GM21576 (cell line): ENCODE measurements around the gene ATOX1.
"Not testable (repeated sequence)": the region's sequence is repeated elsewhere in the genome, so short reads cannot be mapped to it uniquely, and the experiment has no call there.

Experiments
- ATAC-seq: cut with Tn5 transposase; IDR thresholded peaks from one replicate; pipeline ENCODE4 v1.9.1; 2021; ENCODE audit warnings: mild to moderate bottlenecking, moderate library complexity; ENCODE audit not compliant: unreplicated experiment

ATOX1 gene, protein sequence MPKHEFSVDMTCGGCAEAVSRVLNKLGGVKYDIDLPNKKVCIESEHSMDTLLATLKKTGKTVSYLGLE

DNA sequence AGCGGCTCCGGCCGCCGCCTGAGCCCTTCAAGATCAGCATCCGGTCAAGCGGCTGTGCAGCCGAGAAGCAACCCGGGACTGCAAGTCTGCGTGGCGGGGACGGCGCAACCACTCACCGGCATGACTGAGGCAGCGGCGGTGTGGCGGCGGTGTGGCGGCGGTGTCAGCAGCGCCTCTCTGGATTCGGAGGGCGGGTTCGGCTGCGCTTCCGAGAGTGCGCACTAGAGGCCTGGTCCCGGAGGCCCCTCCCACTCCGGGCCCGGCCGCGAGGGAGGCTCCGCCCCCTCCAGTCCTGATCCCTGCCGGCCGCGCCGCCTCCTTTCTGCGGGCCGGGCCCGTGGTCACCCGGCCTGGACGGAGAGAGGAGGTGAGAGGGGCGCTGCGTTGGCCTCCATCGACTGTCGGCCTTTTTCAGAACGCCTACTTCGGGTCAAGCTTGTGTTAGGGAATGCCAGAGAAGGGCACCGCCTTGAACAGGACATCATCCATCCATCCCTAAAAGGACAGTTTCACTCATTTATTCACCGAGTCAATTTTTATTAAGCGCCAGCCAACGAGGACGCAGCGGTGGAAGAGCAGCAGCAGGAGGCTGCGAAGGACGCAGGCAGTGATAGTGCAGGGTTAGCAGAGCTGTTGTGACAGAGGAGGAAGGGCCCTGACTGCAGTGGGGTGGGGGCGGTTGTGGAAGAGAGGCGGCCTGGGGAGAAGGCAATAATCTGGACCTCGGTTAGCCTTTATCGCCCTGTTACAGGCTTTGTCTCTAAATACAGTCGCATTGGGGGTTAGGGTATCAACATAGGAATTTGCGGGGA is at the start of gene ATOX1:
Gene ATOX1, minus strand, starts transcription at position 202 of the 812 bp plus-strand sequence. Its CDS starts 80 bp downstream, at position 122.
- ATAC-seq: peak; percentile 92

DNA sequence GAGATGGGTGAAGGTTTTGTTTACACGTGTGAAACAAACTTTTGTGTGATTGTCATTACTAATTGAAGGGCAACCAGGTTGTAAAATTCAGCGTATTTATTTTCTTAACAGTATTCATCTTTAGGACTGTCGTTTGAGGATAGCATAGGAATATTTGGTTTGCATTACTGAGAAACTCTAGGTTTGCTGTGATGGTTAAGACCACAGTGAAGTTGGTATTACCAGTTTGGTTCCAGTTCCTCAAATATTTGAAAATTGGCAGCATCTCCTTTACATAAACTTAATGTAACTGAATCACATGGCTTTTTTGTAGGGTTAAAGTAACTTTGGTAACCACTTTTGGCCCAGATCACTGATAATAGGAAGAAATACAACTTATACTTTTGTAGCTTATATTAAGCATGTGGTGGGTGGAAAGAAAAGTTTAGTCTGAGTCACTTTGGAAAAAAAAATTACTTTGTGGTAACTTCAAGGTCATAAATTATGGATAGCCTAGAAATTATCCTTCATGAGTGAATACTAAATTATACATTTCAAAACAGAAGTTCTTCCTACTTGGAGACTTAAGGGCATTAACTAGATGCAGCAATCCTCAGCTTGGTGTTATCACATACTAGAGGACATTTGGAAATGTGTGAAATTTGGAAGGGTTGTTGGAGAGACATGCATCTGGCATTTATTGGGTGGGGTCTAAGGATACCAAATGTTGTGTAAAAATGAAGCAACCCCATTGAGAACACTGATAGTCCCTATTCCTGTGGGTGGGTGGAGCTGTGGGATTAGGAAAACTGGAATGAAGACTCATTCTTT is 47.2 kb upstream of the ATOX1 start:
- ATAC-seq: no peak

GRCh38 chr5:151800532-151800931 is 42.1 kb upstream of the ATOX1 start:
- ATAC-seq: no peak

GRCh38 chr5:151799407-151799806 is 41.0 kb upstream of the ATOX1 start:
- ATAC-seq: no peak

GRCh38 chr5:151798674-151799073 is 40.2 kb upstream of the ATOX1 start:
- ATAC-seq: no peak

- no peak for ATAC-seq
Measured at GRCh38 chr5:151795426-151795825, 37.0 kb upstream of the ATOX1 start.

- no peak for ATAC-seq
Measured at GRCh38 chr5:151793358-151793757, 34.9 kb upstream of the ATOX1 start.

- no peak for ATAC-seq
Measured at GRCh38 chr5:151787817-151788216, 29.4 kb upstream of the ATOX1 start.

DNA sequence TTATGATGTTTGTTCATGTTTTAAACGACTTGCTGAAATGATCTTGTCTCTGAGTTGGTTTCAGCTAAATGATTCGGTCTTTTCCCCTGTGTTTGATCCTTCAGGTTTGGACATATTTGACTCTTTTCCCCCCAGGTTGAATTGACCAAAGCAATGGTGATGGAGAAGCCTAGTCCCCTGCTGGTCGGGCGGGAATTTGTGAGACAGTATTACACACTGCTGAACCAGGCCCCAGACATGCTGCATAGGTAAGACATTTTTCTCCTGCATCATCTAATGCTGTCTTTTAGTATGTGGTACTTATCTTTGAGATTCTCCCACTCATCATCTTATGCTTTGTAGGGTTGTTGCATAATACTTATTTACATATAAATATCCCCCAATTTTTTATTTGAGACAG is 28.0 kb upstream of the ATOX1 start:
- no peak for ATAC-seq

- ATAC-seq: no peak
Measured at GRCh38 chr5:151784141-151784540, 25.7 kb upstream of the ATOX1 start.

DNA sequence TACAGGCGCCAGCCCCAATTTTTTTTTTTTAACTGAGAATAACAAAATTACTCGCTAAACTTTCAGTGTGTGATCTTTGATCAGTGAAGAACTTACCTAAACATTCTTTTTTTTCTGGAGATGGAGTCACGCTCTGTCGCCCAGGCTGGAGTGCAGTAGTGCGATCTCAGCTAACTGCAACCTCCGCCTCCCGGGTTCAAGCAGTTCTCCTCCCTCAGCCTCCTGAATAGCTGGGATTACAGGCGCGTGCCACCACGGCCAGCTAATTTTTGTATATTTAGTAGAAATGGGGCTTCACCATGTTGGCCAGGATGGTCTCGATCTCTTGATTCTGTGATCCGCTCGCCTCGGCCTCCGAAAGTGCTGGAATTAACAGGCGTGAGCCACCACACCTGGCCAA is 25.2 kb upstream of the ATOX1 start:
- not testable (repeated sequence) for ATAC-seq

DNA sequence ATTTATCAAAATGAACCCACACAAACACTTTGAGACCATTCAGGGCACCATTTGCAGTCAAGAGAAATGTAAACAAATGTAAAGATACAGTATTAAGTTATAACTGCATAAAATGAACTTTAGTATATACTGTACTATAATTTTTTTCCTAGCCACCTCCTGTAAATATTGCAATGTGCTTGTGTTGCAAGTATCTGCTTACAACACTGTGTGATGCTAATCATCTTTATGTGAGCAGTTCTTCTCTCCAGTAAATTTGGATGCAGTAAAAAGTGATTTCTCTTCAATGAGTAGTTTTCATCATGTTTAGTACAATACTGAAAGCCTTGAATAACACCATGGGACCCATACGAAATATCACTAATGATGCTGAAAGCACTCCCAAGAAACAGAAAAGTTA is 22.8 kb upstream of the ATOX1 start:
- ATAC-seq: no peak

DNA sequence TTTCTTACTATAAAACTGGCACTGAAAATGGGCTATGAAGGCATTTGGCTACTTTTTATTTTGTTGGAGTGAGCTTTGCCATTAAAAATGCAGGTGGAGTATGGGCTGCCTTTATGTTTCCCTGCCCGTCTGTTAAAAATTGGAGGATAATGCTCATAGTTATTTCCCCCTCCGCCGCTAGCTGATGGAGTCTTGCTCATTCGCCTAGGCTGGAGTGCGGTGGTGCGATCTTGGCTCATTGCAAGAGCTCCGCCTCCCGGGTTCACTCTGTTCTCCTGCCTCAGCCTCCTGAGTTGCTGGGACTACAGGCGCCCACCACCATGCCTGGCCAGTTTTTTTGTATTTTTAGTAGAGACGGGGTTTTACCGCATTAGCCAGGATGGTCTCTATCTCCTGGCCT is 21.9 kb upstream of the ATOX1 start:
- no peak for ATAC-seq

GRCh38 chr5:151779531-151780125 is 21.2 kb upstream of the ATOX1 start:
- peak; percentile 58 for ATAC-seq

DNA sequence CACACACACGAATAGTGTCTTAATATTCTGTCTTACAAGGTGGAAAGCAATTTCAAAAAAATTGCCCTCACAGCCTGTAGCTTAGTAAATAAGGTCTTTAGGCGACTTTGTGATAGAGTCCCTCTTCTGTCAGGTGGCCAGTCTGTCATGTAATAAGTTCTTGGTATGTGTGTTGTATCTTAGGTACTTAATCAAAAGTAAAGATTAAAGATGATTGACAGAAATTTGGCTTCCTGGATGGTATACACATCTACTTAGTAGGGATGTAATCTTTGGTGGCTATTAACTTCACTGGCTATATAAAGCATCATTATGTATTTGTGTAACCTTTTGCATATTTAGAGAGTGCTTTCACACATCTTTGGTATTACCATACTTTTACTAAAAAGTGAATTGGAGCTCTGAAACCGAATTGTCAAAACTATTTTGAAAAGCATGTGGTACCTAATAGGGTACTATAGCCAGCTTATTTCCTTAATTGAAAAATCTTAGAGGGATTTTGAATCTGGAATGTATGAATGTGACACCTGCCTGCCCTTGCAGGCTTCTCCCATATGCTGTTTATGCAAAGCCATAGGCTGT is 16.7 kb upstream of the ATOX1 start:
- ATAC-seq: no peak

- no peak for ATAC-seq
Measured at GRCh38 chr5:151773951-151774350, 15.5 kb upstream of the ATOX1 start.

- ATAC-seq: no peak
Measured at GRCh38 chr5:151772846-151773561, 14.6 kb upstream of the ATOX1 start.

DNA sequence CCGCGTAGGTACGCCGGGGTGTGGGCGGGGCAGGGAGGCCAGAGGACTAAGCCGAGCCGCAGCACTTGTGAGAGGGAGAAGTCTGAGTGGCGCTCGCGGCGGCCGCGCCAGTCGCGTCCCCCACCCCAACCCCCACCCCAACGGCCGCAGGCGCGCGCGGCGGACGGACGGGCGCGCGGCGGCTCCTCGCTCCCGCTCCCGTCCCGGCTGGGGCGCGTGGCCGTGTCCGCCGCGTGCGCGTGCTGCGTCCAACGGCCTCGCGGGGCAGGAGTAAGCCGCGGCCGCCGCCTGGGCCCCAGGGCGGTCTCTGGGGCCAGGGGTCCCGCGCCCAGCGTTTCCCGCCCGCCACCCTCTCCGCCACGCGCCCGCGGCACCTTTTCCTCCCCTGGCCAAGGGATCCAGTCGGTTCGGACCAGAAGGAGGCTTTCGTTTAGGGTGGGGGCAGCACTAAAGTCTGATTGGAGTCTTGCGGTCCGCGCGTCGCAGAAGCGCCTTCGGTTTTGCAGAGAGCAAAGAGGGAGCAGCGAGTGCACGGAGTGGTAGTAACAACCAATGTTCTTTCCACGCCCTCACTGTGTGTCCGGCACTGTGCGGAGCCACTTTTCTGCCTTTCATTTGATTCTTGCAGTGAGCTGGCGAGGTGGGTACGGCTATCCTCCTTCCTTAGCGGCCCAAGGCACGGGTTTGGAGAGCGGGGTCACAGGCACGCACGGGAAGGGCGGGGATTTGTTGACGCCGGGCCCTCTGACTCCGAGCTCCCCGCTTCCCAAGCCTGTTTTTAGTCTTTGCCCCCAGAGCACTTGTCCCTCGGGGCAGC is 13.8 kb upstream of the ATOX1 start:
- no peak for ATAC-seq

DNA sequence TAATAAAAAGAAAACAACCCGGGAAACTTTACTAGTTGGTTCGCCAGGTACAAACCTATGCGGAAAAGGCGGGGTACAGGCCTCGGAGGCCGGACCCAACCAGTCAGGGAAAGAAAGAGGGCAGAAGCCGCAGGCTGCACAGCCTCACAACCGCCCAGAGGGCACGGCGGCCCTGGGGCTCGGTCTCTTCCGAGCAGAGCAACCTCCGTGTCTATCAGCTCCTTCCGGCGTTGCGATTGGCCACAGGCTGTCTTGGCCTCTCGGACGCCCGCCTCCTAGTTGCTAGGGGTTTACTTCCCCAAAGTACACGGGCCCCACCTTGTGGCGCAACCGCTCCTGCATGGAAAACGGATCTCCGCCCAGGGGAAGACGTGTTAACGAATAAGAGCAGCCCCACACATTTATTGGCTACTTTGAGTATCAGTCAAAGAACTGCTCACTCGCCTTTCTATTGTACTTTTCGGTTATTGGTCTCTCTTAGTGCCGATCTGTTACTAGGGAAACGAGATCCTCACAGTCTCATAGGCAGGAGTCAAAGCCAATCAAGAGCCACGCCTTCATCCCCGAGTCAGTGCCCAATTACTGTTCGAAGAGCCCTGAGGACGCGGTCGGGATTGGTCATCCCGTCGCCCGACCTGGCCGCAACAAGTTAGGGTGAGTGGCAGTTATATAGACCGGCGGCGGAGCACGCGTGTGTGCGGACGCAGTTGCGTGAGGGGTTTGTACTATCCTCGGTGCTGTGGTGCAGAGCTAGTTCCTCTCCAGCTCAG is 13.0 kb upstream of the ATOX1 start, which contains the start of gene G3BP1:
Gene G3BP1, plus strand, starts transcription at position 696 of the 770 bp plus-strand sequence. CDS start 14,667 bp downstream, outside the sequence.
- peak; percentile 80 for ATAC-seq
